GM21723 (cell line): ENCODE measurements around the gene JAG1.
"Not testable (repeated sequence)": the region's sequence is repeated elsewhere in the genome, so short reads cannot be mapped to it uniquely, and the experiment has no call there.

Source experiments
- ATAC-seq: cut with Tn5 transposase; IDR thresholded peaks from one replicate; pipeline ENCODE4 v1.9.1; 2021; ENCODE audit warnings: mild to moderate bottlenecking, moderate library complexity; ENCODE audit not compliant: unreplicated experiment

The JAG1 gene

DNA sequence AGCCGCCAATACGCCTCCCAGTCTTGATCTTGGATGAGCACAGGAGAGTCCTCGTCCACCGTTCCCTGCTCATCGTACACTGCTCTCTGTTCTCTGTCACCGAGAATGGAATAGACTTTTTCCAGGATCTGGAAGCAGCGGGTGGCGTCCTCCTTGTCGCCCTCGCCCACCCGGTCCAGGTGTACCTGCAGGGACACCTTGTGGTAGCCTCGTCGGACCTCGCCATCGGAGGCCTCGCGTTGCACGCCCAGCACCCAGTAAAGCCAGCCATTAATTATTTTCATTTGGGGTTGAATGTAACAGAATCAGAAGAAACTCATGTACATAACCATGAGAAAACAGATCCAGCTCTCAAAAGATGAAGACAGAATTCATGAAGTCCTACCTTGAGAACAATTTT is 59.9 kb downstream of the JAG1 start:
- ATAC-seq, result no peak

DNA sequence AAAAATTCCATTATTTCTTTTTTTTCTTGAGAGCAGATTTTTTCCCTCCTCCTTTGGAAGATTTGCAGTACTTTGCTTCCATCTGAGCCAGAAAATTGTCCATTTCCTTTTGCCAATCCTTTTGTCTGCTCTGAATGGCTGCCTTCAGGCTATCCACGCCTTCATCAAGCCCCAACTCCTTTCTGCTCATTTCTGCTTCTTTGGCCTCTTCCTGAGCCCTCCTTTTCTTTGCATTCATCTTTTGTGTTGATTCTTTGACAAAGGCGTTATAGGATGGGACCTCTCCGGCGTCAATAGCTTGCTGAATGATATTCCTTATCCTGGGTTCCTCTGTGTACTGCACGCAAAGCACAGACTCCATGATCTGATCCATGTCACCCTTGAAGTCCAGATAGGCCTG is 60.4 kb downstream of the JAG1 start:
- not testable (repeated sequence) for ATAC-seq

DNA sequence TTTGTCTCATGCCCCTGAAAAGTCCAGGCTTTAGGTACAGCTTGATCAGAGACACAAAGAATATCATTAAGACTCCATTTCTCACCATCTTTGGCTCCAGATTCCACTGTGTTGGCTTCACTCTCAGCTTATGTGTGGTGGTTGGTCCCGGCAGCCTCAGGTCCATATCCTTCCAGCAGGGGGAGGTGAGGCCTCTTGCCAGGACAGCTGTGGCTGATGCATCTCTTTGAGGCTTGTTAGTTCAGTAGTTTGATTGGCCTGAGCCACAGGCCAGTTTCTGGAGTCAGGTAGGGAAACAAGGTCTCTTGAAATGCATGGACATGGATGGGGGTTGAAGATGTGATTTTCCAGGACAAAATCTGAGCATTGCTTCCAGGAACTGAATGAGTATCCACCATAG is 62.4 kb downstream of the JAG1 start:
- peak; percentile 87 for ATAC-seq

DNA sequence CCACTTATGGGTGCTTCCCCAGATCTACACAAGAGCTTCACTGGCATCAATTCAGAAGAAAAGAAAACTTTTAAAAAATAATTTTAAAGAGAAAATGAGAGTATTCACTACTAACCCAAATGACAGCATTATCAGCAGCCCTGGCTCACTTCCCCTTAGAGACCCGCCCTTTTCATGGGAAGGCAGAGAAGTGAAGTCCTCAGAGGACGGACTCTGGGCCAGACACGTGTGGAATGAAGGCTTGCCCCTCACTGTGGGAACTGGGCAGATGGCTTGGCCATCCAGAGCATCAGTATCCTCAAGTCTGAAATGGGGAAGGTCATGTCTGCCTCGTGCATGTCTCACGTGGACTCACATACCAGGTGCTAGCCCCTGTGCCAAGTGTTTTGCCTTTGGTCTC is 63.5 kb downstream of the JAG1 start:
- ATAC-seq, result no peak

DNA sequence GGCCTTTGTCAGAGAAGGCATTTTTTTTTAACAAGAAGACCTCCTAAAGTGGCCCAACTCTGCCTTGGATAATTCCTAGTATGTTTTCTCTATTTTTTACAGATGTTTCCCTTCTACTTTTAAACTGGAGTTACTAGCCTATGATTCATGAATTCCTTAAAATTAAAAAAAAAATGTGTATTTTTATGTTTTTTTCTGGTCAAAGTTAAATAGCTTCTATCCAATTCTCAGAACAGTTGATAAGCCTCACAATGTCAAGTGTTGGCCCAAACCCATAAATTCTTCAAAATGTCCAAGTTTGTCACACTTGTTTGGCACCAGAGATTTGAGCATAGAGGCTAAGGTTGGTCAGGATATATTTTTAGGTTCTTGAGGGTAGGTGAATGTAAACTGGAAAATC is 64.0 kb downstream of the JAG1 start:
- ATAC-seq, result no peak

DNA sequence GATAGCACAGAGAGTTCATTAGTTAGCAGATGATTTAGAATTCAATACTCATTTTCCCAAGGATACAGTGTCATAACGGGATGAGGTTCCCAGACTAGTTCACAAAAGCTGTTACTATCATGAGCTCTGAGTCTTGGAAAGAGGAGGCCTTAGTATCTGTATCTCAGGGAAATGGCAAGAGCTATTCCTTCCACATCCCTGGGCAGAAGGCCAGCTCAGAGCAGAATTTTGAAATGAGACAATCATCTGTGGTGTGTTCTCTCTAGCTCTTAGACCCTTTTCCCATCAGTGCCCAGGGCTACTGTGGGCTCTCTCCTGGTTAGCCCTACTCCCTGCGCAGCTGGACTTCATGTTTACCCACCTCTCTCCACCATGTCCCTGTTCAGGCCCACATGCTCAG is 64.5 kb downstream of the JAG1 start:
- no peak for ATAC-seq

DNA sequence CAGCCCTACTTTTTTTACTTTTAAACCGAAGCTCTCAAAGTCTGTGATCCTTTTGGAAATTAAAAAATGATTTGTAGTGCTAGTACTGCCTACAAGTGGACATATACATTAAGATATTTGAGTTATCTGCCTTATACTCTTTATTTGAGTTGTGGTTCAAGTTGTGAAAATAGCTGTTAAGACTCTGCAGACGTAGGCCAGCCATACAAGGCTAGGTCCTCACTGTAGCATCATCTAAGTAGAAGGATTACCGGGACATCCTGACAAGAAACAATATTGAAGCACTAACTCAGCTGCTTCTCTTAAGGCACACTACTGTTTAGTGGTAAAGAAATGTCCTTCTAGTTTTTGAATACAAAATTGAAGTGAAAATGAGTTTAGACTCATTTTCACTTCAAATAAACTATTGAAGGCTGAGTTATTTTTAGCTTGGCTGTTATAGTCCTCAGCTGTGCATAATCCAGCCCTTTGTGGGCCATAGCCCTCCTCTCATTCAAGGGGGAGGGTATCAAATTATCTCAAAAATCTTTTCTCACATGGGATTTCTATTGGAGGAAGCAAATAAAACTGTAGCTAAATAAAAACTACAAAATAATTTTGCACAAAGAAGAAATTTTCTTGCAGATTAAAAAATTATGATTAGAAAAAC is 68.1 kb downstream of the JAG1 start:
- no peak for ATAC-seq

DNA sequence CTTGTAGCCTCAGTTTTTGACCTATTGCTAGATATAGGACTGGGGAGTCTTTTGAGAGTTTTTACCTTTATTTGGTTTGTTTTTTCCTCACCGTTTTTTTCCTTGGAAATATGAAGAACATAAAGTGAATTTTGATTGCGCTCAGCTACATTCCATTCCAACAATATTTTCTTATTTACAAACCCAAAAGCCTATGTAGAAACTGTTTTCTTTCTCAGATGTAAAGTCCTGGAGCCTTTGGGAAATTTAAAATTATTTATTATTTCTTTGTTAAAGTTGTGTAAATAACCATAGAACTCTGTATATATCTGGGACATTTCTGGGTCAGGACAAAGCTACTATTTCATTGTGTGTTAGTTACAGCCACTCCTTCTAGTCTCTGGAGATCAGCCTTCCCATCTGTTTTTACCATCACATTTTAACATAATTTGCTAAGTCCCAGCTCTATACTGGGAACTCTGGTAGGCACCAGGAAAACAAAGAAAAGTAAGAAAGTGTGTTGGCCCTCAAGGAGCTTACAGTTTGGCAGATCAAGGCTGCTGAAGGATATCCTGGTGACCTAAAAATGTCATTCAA is 68.8 kb downstream of the JAG1 start:
- ATAC-seq, result no peak

DNA sequence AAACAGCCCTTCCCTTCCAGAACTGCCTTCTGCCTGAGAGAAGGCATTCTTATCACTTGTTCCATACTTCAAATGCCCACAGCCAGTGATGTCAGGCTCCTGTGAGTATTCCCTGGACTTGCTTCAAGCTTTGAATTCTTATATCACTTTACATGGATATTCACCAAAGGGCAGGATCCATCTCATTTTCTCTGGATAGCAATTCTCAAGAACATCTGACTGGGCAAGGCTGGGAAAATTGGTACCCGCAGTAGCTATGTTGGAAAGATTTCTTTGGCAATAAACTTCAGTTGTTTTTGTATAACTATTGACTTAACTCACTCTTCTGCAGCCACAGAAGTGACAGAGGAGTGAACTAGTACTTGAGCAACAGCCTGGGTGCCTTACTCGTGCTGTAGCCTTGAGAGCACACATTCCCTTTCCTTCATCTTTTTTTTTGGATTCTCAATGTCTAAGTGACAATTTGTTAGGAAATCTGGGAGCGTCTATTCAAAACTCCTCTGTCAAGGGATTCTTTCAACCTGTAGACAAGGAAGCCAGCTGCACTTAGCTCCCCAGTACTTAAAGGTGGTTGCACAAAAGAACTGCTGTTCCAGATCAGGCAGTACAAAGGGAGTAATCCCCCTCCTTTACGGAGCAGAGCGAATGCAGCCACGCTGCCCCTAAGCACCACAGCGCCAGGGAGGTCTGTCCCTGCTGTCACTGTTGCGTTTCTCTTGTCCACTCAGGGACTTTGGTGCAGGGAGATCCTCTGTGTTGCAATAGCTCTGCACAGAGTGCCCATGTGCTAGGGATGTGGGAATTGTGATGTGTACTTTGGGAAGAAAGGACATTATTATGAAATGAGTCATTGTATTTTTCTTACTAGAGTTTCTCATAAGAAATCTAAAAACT is 69.6 kb downstream of the JAG1 start:
- no peak for ATAC-seq

DNA sequence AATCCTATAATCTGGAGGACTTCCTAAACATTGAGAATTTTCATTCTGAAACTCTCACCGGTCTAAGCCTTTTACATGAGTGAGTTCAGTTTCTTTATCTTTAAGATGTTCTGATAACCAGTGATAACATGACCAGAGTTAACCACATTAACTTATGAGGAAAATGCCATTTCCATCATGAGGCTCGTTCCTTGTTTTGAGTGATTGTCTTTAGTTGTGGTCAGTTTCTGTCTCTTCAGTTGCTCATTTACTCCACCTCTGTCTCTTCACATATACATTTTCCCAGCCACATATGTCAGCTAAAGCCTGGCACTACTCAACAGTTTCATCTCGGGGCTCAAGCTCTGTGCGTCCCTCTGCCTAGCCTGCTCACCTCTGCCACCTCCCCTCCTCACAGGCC is 70.4 kb downstream of the JAG1 start:
- no peak for ATAC-seq

DNA sequence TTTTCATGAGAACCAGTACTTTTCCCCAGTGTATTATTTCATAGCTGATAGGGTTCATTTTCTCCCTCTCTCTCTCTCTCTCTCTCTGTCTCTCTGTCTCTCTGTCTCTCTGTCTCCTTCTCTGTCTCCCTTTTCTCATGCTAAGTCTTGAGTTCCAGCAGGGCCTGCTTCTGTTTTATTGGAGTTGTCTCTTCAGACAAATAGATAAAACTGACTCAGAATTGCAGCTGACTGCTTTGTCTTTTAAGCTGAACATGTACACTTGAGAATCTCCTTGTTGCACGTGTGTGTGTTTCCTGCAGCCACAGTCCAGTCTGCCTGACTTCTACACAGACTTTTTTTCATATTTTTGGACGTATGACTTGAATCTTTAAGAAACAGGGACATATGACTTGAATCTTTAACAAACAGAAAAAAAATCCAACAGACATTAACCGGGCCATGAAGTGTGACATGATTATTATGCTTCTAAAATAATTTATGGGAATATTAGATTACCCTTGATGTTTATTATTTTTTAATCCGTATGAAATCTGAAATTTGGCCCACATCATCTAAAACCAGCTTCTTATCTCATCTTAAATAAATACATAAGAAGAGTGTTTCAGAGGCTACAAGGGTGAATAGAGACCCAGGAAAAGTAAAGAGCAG is 71.5 kb downstream of the JAG1 start:
- no peak for ATAC-seq

DNA sequence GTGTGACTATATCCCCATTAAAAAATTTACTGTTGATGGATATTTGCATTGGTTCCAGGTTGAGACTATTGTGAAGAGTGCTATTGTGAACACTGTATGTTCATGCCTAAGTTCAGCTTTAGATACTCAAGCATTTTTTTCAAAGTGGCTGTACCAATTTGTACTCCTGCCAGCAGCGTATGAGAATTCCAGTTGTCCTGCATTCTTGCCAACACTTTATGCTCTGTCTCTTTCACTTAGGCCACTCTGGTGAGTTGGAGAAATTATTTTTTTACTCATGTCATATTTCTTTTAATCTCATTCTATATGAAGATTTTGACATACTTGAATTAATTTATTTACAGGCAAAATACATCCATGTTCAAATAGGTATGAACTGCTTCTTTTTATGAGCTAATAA is 76.2 kb downstream of the JAG1 start:
- ATAC-seq, result no peak

DNA sequence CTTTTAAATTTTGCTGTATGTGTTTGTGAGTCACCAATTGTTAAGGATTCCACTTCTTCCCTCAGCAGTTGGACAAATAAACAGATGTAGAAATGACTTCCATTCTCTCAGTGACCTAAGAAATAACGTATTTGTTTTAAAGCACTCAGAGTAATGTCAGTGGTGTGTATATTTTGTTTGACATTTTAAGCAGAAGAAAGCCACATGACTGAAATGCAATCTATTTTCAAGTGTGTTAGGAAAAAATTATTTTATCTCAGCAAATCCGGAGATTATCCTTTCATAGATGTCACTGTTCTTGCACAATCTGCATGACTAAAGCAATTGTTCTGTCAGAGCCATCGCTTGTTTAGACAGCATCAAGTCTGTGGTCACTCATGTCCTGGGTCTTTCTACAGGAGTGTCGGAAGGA is 77.1 kb downstream of the JAG1 start:
- ATAC-seq, result no peak

DNA sequence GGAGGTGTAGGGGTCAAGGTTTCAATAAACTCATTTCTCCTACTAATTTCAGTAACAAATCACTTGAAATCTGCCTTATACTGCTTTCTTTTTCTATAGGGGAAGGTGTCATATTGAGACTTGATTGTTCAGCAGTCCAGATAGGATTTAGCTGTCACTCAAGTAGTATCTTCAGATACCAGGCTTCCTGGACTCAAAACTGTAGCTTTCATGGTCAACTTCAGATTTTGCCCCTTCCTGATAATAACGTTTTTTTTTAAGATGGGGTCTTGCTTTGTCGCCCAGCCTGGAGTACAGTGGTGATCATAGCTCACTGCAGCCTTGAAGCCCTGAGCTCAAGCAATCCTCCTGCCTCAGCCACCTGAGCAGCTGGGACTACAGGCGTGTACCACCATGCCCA is 77.8 kb downstream of the JAG1 start:
- no peak for ATAC-seq

DNA sequence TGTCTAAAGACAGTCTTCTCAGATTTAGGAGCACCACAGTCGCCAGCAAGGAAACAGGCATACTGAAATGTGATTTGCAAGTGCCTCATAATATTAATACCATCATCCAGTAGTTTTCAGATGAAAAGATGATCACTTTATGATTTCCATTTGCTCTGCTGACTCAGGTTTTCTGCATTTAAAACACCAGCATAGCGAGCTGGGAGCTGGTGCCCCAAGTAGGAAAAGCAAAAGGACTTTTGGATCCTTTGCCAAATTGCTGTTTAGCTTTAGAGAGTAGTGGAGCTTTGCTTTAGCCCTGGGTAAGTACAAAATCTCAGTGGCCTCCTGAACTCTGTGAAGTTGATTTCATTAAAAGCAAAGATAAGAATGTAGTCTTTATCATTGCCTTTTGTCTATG is 78.5 kb downstream of the JAG1 start:
- ATAC-seq, result no peak

DNA sequence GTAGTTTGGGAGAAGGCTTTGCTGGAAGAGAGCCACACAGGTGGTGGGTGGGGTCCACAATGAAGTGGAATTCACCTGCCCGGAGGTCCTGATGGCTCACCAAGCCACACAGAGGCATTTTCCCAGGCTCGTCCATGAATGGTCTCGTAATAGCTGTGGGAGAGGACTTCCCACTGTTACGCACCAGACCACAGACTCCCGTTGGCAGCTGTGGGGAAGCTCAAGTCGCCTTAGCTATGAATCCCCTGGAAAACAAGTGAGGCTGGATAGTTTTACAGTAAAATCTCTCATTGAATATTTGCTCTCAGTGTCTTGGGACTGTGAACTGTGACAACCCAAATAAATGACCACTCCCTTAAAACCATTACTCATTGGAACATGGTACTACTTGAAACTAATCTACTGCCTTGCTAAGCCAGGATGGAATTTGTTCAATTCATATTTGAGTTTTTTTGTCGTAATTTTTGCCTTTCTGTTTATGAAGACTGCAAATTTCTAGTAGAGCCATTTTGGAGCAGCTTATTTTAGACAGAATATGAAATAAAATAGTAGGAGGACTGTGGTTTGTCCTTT is 79.4 kb downstream of the JAG1 start:
- ATAC-seq, result no peak

DNA sequence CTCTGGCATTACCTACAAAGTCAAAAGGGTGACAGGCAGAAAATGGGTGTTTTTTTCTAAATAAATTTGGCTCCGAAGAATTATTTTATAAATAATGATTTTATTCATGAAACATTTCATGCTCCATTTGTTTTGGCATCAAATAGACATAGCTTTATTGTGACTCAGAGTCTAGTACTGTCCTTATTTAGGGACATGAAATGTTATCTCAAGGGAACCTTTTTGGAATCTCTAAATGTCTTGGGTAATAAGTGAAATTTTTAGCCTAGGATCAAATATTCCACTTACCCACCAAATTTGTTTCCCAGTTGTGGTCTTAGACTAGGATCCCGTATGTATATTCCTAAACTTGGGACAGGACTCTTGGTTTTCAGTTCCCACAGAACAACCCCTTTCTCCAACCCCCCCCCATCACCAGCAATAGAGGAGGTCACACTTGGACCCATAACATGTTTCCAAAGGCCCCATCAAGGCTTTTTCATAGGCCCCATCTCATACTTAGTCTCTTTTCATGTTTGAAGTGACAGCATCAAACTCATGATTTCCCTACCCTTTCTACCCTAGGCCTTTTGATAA is 81.8 kb downstream of the JAG1 start:
- ATAC-seq, result no peak

DNA sequence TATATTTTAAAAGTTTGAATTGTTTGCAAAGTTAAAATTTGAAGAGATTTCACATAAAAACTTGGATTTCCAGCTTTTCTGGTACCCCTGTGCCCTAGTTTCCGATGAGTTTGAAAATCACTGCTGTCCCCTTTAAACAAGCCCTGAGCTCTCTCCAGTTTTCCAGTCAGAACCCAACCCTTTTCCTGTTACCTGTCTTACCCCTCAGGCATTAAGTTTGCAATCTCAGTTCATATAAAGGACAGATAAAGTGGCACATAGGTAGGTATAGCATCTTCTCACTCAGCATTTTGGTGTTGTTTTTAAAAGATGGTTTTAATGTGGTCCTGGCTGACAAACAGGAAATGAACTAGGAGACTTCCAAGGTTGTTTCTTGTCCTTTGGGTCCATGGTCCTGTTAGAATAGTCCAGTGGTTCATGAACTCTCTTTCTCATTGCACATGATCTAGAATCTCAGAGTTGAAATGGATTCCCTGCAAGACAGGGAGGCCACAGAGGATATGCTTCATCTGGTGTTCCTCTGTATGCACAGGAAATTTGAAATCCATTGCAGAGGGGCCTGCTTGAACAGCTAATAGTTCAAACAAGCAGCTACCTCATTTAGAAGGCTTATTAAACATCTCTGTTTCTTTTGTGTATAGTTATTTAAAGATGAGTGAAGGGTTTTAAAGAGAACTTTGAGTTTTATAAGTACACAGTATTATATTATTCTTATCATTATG is 82.7 kb downstream of the JAG1 start:
- ATAC-seq, result no peak

DNA sequence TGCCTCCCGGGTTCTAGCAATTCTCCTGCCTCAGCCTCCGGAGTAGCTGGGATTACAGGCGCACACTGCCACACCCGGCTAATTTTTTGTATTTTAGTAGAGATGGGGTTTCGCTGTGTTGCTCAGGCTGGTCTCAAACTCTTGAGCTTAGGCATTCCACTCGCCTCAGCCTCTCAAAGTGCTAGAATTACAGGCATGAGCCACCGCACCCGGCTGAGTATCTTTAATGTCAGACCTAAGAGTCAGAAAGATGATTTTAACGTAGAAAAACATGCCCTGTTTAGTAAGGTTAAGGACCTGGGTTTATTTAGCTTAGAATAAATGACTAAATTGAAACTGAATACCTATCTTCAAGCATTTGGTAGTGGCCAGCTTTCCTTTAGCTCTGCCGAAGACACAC is 83.4 kb downstream of the JAG1 start:
- not testable (repeated sequence) for ATAC-seq
